ENCODE data around the gene SUSD4.

SUSD4 gene

DNA sequence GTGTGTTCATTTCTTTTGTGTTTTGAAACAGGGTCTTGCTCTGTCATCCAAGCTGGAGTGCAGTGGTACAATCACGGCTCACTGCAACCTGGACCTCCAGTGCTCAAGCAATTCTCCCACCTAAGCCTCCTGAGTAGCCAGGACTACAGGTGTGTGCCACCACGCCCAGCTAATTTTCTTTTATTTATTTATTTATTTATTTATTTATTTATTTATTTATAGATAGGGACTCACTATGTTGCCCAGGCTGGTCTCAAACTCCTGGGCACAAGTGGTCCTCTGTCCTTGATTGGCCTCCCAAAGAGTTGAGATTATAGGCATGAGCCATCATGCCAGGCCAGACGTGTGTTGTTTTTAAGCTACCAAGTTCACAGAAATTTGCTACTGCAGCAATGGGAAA lies 177.2 kb downstream of the SUSD4 start:
- no peak for DNase-seq (ENCODE audit: low read depth, low spot score)

DNA sequence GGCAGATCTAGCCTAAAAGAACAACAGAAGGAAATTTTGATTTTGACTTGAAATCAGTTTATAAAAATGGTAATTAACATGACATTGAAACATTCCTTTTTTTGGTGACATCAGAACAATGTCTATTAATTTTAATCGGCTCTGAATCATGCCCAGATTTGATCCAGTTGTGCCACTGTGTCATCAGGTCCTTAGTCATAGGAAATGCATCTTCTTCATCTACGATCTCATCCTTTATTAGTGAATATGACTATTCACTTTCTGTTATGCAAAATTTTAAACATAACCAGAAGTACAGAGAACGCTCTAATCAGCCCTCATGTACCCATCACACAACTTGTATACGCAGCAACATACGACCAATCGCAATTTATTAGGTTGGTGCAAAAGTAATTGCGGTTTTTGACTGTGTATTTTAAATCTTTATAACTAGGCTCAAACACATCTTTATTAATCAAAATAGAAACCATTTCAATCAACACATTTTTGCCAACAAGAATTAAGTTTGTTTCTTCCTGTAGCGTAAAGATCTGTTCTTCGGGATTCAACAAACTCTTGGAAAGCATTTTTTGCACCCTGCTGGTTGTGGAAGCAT lies 180.6 kb downstream of the SUSD4 start:
- DNase-seq (ENCODE audit: low read depth, low spot score) = no peak

DNA sequence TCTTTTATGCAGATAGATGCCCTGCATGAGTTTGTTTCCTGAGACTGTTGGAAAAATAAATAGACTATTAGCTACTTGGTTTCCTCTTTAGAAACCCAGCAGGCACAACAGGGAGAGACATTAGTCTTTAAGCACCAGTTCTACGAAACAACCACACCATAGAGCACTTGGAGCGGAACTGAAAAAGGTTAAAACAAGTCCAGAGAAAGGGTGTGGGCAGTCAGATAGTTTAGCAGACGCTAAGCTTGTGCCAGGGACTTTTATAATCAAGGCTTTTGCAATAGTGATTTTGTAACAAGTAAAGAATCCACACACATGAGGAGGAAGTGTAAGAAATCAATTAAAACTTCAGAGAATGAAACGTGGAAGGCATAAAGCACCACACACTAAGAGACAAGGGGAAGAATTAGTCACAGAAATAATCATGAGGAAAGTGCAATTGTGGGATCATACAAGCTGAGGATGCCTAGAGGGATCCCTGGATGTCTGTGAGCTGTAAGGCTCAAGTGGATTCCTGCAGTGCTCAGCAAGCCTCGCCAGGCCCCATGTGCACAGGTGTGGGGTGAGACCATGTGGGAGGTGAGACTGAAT lies 183.2 kb downstream of the SUSD4 start:
- DNase-seq (ENCODE audit: low read depth, low spot score) = no peak

DNA sequence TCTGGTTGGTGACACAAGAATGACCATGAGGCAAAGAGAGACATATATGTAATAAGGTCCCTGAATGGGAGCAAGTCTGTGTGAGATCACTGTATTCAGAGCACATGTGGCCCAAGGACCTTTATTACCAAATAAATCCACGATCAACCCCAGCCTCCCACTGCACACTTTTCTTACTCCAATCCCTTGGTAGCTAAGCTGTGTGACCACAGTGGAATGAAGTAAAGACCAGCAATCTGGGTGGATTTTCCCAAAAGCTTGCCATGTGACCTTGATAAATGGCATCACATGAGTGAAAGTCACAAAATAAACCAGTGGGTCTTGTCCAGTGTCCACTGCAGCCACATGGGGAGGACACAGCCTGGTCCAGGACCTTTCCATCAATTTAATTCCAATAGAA lies 184.2 kb downstream of the SUSD4 start:
- DNase-seq (ENCODE audit: low read depth, low spot score) = no peak

DNA sequence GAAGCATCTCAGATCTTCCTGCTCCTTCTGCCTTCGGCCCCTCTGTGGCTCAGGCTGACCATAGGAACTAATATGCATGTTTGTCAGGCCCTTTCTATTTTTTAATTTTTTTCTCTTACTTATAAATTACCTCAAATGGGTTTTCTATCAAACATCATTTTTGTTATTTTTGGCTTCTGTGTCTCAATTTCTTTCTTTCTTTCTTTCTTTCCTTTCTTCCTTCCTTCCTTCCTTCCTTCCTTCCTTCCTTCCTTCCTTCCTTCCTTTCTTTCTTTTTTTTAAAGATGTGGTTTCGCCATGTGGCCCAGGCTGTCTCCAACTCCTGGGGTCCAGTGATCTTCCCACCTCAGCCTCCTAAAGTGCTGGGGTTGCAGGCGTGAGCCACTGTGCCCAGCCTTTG lies 184.7 kb downstream of the SUSD4 start:
- no peak for DNase-seq (ENCODE audit: low read depth, low spot score)

DNA sequence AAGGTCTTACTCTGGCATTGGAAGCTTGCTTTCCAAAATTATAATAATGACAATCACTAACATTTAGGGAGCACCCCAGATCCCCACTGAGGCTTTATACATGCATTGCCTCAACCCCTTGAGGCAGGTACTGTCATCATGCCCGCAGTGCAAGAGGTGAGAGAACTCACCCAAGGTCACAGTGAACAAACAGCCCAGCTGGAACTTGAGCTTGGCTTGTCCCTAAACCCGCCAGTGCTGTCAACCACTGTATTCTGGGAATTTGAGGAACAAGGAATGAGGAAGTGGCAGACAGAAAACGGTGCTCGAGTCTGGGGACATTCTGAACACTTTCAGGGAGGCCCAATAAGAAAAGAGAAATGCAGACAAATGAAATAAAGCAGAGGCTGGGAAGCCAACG lies 186.3 kb downstream of the SUSD4 start:
- DNase-seq (ENCODE audit: low read depth, low spot score) = no peak

DNA sequence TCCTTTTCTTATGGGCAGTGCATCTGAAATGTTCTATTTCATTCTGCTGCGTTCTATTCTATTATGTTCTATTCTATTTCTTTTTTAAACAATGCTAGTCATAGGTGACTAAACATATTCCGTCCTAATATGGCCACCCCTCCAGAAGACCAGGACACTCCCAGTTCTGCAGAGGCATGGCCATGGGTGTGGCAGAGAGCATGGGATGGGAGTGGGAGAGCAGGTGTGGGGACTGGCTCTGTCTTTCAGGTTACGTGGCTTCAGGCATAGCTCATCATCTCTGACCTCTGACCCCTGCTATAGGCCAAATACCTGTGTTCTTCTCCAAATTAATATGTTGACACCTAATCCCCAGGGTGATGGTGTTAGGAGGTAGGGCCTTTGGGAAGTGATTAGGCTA lies 187.5 kb downstream of the SUSD4 start:
- DNase-seq (ENCODE audit: low read depth, low spot score) = no peak

DNA sequence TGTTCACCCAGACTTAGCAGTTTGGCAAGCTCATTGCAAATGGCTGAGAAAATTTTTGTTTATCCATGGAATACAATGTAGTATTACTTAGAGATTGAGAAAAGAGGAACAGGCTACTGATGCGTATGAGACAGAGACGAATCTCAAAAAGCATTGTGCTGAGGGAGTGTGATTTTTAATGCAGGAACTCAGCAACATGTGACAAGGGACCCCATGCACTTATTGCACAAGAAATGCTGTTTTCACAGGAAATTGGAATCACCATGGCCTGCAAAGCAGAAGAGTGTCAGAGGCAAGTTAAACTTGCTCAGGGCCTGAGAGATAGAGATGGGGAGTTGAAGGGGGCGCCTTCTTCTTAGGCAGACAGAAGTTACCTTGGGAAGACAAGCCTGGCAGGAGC lies 188.3 kb downstream of the SUSD4 start:
- DNase-seq (ENCODE audit: low read depth, low spot score) = no peak

DNA sequence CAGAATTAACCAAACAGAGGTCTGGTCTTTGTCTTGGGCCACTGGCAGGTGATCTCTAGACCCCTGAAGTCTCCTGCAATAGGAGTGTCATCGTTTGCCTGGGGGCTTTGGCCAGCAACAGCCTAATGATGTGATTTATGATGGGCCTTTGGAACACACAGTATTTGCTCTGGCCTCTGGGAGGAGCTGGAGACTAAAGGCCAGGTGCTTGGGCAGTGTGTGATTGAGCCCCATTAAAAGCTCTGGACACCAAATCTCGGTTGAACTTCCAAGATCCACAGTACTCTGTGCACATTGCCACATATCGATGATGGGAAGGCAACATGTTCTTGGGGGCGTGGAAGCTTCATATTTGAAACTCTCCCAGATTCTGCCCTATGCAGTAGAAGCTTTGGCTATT lies 188.9 kb downstream of the SUSD4 start:
- no peak for DNase-seq (ENCODE audit: low read depth, low spot score)

All from activated CD4-positive, CD25-positive, alpha-beta regulatory T cell treated with anti-CD3 and anti-CD28 coated beads, Interleukin-2, amount 50 U/mL, for 16 hours (primary cell).